GM19099 (cell line): ENCODE data around the gene COL4A2.

Source experiments
- POLR2A ChIP-seq: IDR thresholded peaks from 3 replicates; pipeline ENCODE4 v1.6.1; 2011; ENCODE audit warnings: low read depth; ENCODE audit not compliant: insufficient read length; ENCODE audit errors: extremely low read depth

The COL4A2 gene

GRCh38 chr13:110354123-110354627 is 47.1 kb downstream of the COL4A2 start:
- TF ChIP-seq POLR2A = no peak

DNA sequence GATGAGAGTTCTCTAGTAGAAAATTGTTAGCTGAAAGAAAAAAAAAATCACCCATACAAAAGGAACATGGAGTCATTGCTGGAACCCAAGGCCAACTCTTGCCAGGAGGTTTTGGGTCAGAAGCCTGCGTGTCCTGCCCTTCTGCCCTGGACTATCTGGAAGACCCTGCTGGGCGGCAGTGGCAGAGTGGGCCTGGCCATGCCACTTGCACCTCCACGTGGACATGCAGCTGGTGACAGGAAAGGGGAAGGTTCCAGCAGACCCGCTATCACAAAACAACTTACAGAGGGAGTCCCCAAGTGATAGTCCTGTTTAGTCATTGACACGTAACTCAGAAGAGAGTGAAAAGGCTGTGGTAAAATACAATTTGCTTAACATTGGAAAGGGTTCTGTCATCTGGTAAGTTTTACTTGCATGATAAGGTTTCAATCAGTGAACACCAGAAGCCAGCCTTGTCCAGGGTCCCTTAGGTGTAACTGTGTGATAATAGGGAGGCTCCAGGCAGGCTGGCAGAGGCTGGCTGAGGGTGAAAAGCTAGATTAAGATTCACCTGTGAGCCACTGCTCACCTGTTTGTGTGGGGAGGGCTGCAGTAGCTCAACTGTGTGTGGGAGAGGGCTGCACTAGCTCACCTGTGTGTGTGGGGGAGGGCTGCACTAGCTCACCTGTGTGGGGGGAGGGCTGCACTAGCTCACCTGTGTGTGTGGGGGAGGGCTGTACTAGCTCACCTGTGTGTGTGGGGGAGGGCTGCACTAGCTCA is 47.8 kb downstream of the COL4A2 start:
- TF ChIP-seq POLR2A = no peak

GRCh38 chr13:110356362-110356761 is 49.3 kb downstream of the COL4A2 start:
- no peak for TF ChIP-seq POLR2A

- no peak for TF ChIP-seq POLR2A
These were observed 51.3 kb downstream of the COL4A2 start for GRCh38 chr13:110358381-110358780.

GRCh38 chr13:110359840-110360301 is 52.8 kb downstream of the COL4A2 start:
- no peak for TF ChIP-seq POLR2A

GRCh38 chr13:110360598-110360997 is 53.5 kb downstream of the COL4A2 start:
- TF ChIP-seq POLR2A = no peak

DNA sequence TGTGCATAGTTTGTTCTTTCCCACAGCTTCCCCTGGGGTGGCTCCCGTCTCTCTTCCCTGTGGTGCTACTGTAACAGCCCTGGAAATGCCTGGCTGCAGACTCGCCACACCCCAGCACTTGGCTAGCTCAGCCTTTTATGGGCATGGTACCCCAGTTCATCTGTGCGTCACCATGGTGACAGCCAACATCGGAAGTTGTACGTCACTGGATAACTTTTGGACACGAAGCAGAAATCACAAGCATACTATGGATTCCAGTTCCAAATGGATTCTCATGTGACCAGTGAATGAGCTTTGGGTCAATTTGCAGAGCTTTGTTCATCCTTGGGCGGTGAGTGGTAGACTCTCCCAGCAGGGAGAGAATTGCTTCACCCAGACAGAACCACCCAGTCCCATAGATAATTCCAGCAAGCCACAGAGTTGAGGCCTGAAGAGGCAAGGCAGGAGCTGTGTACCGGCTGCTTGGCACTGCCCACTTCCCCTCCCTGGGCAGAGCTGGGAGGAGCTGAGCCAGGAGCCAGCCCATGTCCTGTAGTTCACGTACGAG is 54.4 kb downstream of the COL4A2 start:
- TF ChIP-seq POLR2A = no peak

DNA sequence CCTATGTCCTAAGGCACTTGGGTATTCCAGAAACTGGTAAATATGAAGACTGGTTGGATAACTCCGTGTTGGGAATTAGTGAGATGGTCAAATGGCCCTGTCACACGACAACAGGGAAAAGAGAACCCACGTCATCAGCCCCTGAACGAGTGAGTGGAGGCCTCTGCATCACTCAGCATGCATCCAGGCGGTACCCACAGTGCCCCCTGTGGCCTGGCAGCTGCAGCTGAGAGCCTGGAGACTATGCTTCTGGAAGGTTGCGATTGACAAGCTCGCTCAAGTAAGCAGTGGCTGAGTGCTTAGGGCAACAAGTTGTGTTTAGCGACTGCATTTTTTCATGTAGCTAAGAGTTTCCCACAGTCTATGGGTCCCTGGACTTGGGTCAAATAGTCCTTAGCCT is 55.9 kb downstream of the COL4A2 start:
- TF ChIP-seq POLR2A = no peak

- no peak for TF ChIP-seq POLR2A
These were observed 57.0 kb downstream of the COL4A2 start for GRCh38 chr13:110364081-110364480.

DNA sequence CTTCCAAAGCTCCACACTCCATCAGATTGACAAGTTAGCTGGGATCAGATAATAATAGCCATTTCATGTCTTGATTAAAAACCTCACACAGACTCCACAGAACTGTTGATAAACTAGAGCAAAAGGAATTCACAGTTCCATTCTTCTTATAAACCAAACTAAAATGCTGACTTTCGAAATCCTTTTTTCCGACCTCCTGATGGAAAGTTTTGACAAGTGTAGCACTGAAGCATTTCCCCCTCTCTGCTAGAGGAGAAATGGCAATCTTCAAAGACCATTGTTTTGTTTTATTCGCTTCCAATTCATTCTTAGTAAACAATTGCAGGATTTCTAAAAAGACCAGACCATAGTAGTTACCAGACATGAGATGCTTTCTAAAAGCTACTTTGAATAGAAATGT is 58.8 kb downstream of the COL4A2 start:
- no peak for TF ChIP-seq POLR2A

DNA sequence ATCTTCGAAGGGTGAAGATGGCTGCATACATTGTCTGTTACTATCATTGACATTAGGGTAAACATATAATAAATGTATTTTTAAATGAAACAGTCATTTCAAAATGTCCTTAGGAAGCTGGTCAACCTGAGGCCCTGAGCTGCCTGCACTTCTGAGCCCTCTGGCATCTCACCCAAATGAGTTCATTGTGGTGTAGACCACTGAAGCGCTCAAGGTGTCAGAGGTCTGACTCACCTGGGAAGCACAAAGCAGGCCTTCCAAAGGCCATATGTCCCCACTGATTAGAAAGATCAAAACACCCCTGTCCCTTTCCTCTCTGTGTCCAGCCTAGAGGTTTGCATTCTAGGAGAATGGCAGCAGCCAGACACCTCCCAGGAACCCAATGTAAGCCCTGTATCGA is 59.6 kb downstream of the COL4A2 start:
- no peak for TF ChIP-seq POLR2A

GRCh38 chr13:110367620-110368019 is 60.5 kb downstream of the COL4A2 start:
- TF ChIP-seq POLR2A = no peak

GRCh38 chr13:110368408-110368807 is 61.3 kb downstream of the COL4A2 start:
- no peak for TF ChIP-seq POLR2A

DNA sequence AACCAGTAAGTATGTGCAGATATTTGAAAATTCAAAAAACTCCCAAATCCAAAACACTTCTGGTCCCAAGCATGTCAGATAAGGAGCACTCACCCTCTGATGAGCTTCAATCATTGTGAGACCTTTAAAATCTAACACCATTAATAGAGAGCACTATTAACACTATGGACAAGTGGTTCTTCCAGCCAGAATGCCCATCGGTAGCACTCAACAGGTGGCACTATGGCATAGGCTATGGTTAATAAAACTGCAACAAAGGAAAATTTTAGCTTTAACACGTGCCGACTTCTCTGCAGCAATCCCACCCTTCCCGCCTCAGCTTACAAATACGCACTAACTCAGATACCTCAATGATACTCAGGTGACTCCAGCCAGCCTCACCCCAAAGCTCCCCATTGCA is 62.3 kb downstream of the COL4A2 start:
- TF ChIP-seq POLR2A = no peak

- peak; percentile 40 for TF ChIP-seq POLR2A
These were observed 64.7 kb downstream of the COL4A2 start for GRCh38 chr13:110371550-110372465.
